PFSK-1 (cell line): ENCODE measurements around the gene RAD51B.

Source experiments
- FOXP2 ChIP-seq: optimal IDR thresholded peaks from 2 replicates; pipeline ENCODE3; 2011; ENCODE audit warnings: borderline replicate concordance, control low read depth, inconsistent platforms; ENCODE audit not compliant: insufficient read depth; ENCODE audit errors: extremely low read length, extremely low read depth
- POLR2AphosphoS5 ChIP-seq: IDR thresholded peaks from 2 replicates; pipeline ENCODE4 v1.6.1; 2012; ENCODE audit warnings: low read depth, mild to moderate bottlenecking, control low read depth, low read length, moderate library complexity
- REST ChIP-seq, 2 experiments: IDR thresholded peaks; 2 replicates each; pipeline versions ENCODE4 v1.6.1 to v1.8.0; 2011 to 2012; ENCODE audit warnings: low read depth in 2 of 2, low read length in 2 of 2, control low read depth in 1 of 2, inconsistent platforms in 1 of 2, mild to moderate bottlenecking in 1 of 2, moderate library complexity in 1 of 2; ENCODE audit not compliant: insufficient read depth in 1 of 2
- SIN3A ChIP-seq: IDR thresholded peaks from 2 replicates; pipeline ENCODE4 v1.6.1; 2012; ENCODE audit warnings: mild to moderate bottlenecking, low read length, moderate library complexity, borderline replicate concordance; ENCODE audit not compliant: insufficient read depth
- TAF1 ChIP-seq: IDR thresholded peaks from 2 replicates; pipeline ENCODE4 v1.6.1; 2012; ENCODE audit warnings: low read length, control low read depth, borderline replicate concordance; ENCODE audit not compliant: insufficient read depth

The RAD51B gene

GRCh38 chr14:68292441-68293215, 473.0 kb downstream of the RAD51B start:
- TF ChIP-seq POLR2AphosphoS5 = no peak
- no peak for TF ChIP-seq FOXP2
- no peak for TF ChIP-seq SIN3A
- no peak for TF ChIP-seq REST (IDR thresholded peaks at IDR 0.05; ENCODE audit: insufficient read depth in 1 of 2, low read depth in 2 of 2, low read length in 2 of 2)
- no peak for TF ChIP-seq TAF1

- TF ChIP-seq REST (IDR thresholded peaks at IDR 0.05; ENCODE audit: insufficient read depth in 1 of 2, low read depth in 2 of 2, low read length in 2 of 2) (no peak), SIN3A (no peak), POLR2AphosphoS5 (no peak), TAF1 (no peak), FOXP2 (no peak)
Measured at GRCh38 chr14:68293404-68293803, 473.8 kb downstream of the RAD51B start.

GRCh38 chr14:68295316-68295816, 475.8 kb downstream of the RAD51B start:
- TF ChIP-seq POLR2AphosphoS5 (no peak), SIN3A (no peak), FOXP2 (no peak), REST (IDR thresholded peaks at IDR 0.05; ENCODE audit: insufficient read depth in 1 of 2, low read depth in 2 of 2, low read length in 2 of 2) (no peak), TAF1 (no peak)

GRCh38 chr14:68297039-68297438, 477.5 kb downstream of the RAD51B start:
- TF ChIP-seq SIN3A = no peak
- TF ChIP-seq REST (IDR thresholded peaks at IDR 0.05; ENCODE audit: insufficient read depth in 1 of 2, low read depth in 2 of 2, low read length in 2 of 2) = no peak
- TF ChIP-seq POLR2AphosphoS5 = no peak
- no peak for TF ChIP-seq TAF1
- no peak for TF ChIP-seq FOXP2
